HepG2 (cell line): ENCODE results near the gene THADA. TPM values are rescaled to one million over a fixed set of nuclear protein-coding genes. Genes with fewer than 3 reads are reported as not detected.

Experiments
- ARHGAP35 ChIP-seq: sonication (generic); formaldehyde crosslinking; IDR thresholded peaks from 2 replicates; pipeline ENCODE4 v1.9.0; 2022; ENCODE audit warnings: mild to moderate bottlenecking, inconsistent platforms, moderate library complexity, missing genetic modification reagents, borderline replicate concordance
- ELF4 ChIP-seq: sonication (generic); formaldehyde crosslinking; IDR thresholded peaks from 2 replicates; pipeline ENCODE4 v1.5.0; 2020; ENCODE audit warnings: missing genetic modification reagents, mild to moderate bottlenecking, moderate library complexity, borderline replicate concordance
- PHF21A ChIP-seq: sonication (generic); formaldehyde crosslinking; IDR thresholded peaks from 2 replicates; pipeline ENCODE4 v1.5.0; 2020; ENCODE audit warnings: mild to moderate bottlenecking, missing genetic modification reagents
- REL ChIP-seq: sonication (generic); formaldehyde crosslinking; conservative IDR thresholded peaks from 2 replicates; pipeline ENCODE4 v1.8.0; 2022; ENCODE audit warnings: mild to moderate bottlenecking, missing genetic modification reagents, moderate library complexity
- SCMH1 ChIP-seq: sonication (generic); formaldehyde crosslinking; IDR thresholded peaks from 2 replicates; pipeline ENCODE4 v1.9.0; 2021; ENCODE audit warnings: missing genetic modification reagents, mild to moderate bottlenecking, borderline replicate concordance
- SP5 ChIP-seq: IDR thresholded peaks from 2 replicates; pipeline ENCODE4 v1.6.1; 2016; ENCODE audit warnings: low read depth, borderline replicate concordance
- ZFP41 ChIP-seq: sonication (generic); formaldehyde crosslinking; IDR thresholded peaks from 2 replicates; pipeline ENCODE4 v1.4.0; 2020; ENCODE audit warnings: mild to moderate bottlenecking, missing genetic modification reagents, borderline replicate concordance
- ZNF619 ChIP-seq: sonication (generic); formaldehyde crosslinking; IDR thresholded peaks from 2 replicates; pipeline ENCODE4 v1.4.0; 2020; ENCODE audit warnings: mild to moderate bottlenecking, missing genetic modification reagents
- ZNF709 ChIP-seq: sonication (generic); formaldehyde crosslinking; IDR thresholded peaks from 2 replicates; pipeline ENCODE4 v1.5.0; 2020; ENCODE audit warnings: mild to moderate bottlenecking, missing genetic modification reagents
- polyA plus RNA-seq, 8 experiments: library from polyadenylated mRNA; depleted of rRNA in 3 of 8; stranded (reverse) in 7 of 8; unstranded in 1 of 8; fragments of >200 nt; fragmentation: Illumina TruSeq in 4 of 8; extraction: Trizol in 4 of 8; gene quantifications; 2 replicates each; pipeline versions ENCODE4 v1.2.1 to v1.2.3, GENCODE V29; 2011 to 2016; ENCODE audit warnings: low read depth in 4 of 8, missing spikeins in 1 of 8, mixed read lengths in 1 of 8; ENCODE audit not compliant: insufficient read depth in 1 of 8
- total RNA-seq, 5 experiments: library from RNA; depleted of rRNA; stranded (reverse); fragments of >200 nt; fragmentation: Illumina TruSeq; extraction: Trizol; gene quantifications; 2 replicates each; pipeline ENCODE4 v1.2.3, GENCODE V29; 2016; ENCODE audit warnings: low read depth in 1 of 5
- TF ChIP-seq, protein P1 (sequence below): sonication (generic); formaldehyde crosslinking; IDR thresholded peaks from 2 replicates; pipeline ENCODE4 v1.4.0; 2020; ENCODE audit warnings: missing genetic modification reagents
- TF ChIP-seq, protein P2 (sequence below): fragments of 450-650 bp; IDR thresholded peaks from 2 replicates; pipeline ENCODE4 v1.6.1; 2017
- TF ChIP-seq, protein P3 (sequence below): sonication (generic); formaldehyde crosslinking; IDR thresholded peaks from 2 replicates; pipeline ENCODE4 v1.8.0; 2022; ENCODE audit warnings: missing genetic modification reagents, mild to moderate bottlenecking, borderline replicate concordance
- TF ChIP-seq, protein P4 (sequence below): sonication (generic); formaldehyde crosslinking; IDR thresholded peaks from 2 replicates; pipeline ENCODE4 v1.4.0; 2020; ENCODE audit warnings: low read depth, mild to moderate bottlenecking, missing genetic modification reagents
- TF ChIP-seq, protein P5 (sequence below), 2 experiments: sonication (generic) in 1 of 2; formaldehyde crosslinking in 1 of 2; IDR thresholded peaks; 2 replicates each; pipeline versions ENCODE4 v1.6.1 to v1.9.0; 2014 to 2022; ENCODE audit warnings: antibody characterized with exemption in 1 of 2, borderline replicate concordance in 1 of 2, inconsistent platforms in 1 of 2, low read depth in 1 of 2, missing genetic modification reagents in 1 of 2

The THADA gene
- total and polyA plus RNA-seq, 2 of the 13 experiments (the other 11 are each of a cell fraction or from before 2014, with no cell fraction given): 12.7 to 21.7 TPM

DNA sequence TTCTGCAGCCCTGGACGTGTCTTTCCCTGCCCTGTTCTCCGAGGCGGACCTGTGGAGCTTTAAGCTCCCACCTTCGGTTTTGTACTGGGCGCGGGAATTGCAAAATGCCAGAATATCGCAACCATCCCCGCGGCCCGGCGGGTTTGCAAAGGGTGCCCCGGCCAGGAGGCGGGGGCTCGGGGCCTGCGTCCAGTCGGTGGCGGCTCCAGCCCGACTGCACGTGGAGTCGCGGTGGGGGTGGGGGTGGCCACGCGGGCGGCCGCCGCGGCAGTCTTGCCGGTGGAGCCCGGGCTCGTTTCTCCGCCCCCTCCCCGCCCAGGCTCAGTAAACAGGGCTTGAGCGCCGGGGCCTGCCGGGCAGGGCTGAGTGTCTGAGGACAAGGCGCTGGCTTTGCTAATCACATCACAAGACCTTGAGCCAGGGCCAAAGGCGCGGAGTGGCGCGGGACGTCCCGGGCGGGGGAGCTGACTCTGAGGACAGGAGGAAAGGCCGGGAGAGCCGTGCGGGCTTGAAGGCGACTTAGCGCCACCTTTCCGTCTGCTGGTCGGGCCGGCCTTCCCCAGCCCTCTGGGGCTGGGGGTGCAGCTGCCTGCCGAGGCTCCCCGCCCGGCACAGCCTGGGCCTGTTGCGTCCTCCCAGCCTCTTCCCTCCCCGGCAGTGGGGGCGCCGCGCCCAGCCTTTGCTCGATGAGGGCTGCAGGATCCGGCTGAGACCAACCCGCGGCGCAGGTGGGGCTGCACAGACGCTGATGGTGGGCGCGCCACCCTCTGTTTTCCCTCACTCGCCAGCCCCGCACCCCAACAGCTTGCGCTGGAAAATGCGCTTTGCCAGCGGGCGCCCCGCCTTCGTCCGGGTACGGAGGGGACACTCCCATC, 368.6 kb downstream of the THADA start (continued):
- TF ChIP-seq, protein P1, sequence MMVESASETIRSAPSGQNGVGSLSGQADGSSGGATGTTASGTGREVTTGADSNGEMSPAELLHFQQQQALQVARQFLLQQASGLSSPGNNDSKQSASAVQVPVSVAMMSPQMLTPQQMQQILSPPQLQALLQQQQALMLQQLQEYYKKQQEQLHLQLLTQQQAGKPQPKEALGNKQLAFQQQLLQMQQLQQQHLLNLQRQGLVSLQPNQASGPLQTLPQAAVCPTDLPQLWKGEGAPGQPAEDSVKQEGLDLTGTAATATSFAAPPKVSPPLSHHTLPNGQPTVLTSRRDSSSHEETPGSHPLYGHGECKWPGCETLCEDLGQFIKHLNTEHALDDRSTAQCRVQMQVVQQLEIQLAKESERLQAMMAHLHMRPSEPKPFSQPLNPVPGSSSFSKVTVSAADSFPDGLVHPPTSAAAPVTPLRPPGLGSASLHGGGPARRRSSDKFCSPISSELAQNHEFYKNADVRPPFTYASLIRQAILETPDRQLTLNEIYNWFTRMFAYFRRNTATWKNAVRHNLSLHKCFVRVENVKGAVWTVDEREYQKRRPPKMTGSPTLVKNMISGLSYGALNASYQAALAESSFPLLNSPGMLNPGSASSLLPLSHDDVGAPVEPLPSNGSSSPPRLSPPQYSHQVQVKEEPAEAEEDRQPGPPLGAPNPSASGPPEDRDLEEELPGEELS (CRISPR knock-in tag): peak; percentile 87
- TF ChIP-seq SCMH1 (CRISPR knock-in tag) (no peak), SP5 (CRISPR knock-in tag) (peak; percentile 99), PHF21A (peak; percentile 92), ARHGAP35 (CRISPR knock-in tag) (no peak; the same call in 1 of the 2 replicates), REL (CRISPR knock-in tag) (peak; percentile 75; the same call in 1 of the 2 replicates), ZFP41 (CRISPR knock-in tag) (peak; percentile 59; the same call in 1 of the 2 replicates), ELF4 (peak; percentile 40; the same call in 1 of the 2 replicates), ZNF619 (CRISPR knock-in tag) (0 out of 2 replicates have a peak, but pooled peaks have one; percentile 39), ZNF709 (CRISPR knock-in tag) (peak; percentile 28)
- TF ChIP-seq, protein P2, sequence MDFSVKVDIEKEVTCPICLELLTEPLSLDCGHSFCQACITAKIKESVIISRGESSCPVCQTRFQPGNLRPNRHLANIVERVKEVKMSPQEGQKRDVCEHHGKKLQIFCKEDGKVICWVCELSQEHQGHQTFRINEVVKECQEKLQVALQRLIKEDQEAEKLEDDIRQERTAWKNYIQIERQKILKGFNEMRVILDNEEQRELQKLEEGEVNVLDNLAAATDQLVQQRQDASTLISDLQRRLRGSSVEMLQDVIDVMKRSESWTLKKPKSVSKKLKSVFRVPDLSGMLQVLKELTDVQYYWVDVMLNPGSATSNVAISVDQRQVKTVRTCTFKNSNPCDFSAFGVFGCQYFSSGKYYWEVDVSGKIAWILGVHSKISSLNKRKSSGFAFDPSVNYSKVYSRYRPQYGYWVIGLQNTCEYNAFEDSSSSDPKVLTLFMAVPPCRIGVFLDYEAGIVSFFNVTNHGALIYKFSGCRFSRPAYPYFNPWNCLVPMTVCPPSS: no peak
- TF ChIP-seq, protein P3, sequence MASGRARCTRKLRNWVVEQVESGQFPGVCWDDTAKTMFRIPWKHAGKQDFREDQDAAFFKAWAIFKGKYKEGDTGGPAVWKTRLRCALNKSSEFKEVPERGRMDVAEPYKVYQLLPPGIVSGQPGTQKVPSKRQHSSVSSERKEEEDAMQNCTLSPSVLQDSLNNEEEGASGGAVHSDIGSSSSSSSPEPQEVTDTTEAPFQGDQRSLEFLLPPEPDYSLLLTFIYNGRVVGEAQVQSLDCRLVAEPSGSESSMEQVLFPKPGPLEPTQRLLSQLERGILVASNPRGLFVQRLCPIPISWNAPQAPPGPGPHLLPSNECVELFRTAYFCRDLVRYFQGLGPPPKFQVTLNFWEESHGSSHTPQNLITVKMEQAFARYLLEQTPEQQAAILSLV (CRISPR knock-in tag): peak; percentile 86; the same call in 1 of the 2 replicates
- TF ChIP-seq, protein P4, sequence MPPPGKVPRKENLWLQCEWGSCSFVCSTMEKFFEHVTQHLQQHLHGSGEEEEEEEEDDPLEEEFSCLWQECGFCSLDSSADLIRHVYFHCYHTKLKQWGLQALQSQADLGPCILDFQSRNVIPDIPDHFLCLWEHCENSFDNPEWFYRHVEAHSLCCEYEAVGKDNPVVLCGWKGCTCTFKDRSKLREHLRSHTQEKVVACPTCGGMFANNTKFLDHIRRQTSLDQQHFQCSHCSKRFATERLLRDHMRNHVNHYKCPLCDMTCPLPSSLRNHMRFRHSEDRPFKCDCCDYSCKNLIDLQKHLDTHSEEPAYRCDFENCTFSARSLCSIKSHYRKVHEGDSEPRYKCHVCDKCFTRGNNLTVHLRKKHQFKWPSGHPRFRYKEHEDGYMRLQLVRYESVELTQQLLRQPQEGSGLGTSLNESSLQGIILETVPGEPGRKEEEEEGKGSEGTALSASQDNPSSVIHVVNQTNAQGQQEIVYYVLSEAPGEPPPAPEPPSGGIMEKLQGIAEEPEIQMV: 0 out of 2 replicates have a peak, but pooled peaks have one; percentile 17
- TF ChIP-seq, protein P5, sequence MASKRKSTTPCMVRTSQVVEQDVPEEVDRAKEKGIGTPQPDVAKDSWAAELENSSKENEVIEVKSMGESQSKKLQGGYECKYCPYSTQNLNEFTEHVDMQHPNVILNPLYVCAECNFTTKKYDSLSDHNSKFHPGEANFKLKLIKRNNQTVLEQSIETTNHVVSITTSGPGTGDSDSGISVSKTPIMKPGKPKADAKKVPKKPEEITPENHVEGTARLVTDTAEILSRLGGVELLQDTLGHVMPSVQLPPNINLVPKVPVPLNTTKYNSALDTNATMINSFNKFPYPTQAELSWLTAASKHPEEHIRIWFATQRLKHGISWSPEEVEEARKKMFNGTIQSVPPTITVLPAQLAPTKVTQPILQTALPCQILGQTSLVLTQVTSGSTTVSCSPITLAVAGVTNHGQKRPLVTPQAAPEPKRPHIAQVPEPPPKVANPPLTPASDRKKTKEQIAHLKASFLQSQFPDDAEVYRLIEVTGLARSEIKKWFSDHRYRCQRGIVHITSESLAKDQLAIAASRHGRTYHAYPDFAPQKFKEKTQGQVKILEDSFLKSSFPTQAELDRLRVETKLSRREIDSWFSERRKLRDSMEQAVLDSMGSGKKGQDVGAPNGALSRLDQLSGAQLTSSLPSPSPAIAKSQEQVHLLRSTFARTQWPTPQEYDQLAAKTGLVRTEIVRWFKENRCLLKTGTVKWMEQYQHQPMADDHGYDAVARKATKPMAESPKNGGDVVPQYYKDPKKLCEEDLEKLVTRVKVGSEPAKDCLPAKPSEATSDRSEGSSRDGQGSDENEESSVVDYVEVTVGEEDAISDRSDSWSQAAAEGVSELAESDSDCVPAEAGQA (IDR thresholded peaks at IDR 0.05; ENCODE audit: low read depth): no peak
- TF ChIP-seq, protein P5 (CRISPR knock-in tag; IDR thresholded peaks at IDR 0.05; ENCODE audit: borderline replicate concordance): 0 out of 2 replicates have a peak, but pooled peaks have one; percentile 3
